ENCODE results near the gene GNG5.
"Not testable (repeated sequence)": the region's sequence is repeated elsewhere in the genome, so short reads cannot be mapped to it uniquely, and the experiment has no call there.

Gene GNG5

GRCh38 chr1:84481317-84481716, 25.1 kb downstream of the GNG5 start:
- DNase-seq: no peak

DNA sequence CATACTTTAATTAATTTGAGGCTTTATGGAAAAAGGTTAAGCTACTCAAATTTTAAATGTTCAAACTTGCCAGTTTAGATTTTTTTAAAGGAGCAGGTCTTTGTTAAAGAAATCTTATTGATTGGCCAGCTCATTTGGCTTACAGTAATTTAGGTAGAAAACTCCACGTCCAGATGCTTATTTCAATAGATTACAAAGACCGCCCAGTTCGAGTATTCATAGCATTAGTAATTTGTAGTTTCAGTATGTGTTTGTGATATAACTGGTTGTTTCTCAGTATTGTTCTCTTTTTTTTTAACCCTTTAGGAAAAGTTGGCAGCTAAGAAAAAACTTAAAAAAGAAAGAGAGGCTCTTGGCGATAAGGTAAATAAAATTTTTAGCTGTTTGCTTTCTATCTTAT, 25.7 kb downstream of the GNG5 start:
- no peak for DNase-seq

- DNase-seq: no peak
Measured at GRCh38 chr1:84479998-84480397, 26.4 kb downstream of the GNG5 start.

DNA sequence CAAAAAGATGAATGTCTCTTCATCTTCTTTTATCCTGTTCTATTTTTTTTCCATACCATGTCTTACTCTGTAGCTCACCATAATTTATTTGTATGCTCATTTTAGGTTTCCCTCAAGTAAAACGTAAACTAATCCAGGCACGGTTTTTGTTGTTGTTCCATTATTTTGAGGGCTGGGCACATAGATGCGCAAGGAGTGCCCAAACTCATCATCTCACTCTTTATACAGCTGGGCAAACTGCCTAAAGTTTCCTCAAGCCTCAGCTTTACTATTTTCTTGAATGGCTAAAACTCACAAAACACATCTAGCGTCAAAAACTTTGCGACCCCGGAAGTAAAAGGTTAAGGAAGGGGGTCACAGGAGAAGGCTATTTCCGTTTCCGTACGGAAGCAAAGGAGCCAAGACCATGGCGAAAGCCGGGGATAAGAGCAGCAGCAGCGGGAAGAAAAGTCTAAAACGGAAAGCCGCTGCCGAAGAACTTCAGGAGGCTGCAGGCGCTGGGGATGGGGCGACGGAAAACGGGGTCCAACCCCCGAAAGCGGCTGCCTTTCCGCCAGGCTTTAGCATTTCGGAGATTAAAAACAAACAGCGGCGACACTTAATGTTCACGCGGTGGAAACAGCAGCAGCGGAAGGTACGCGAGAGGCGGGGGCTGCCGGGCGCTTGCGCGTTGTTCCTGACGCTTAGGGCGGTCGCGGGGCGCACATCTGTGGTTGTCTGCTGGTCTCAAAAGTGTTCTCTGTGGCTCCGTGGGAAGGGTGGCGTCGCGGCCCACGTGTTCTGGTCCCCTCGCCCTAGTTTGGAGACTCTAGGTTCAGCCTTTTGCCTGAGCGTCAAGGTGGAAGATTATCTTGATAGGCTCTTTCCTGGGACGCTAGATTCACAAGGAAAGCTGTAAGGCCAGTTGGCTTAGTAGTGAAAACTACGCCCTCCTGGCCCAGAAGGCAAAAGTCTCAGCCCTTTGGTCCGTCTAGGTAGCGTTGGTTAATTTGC, 27.2 kb downstream of the GNG5 start, which contains the start of gene RPF1:
RPF1 (plus strand) TSS at position 391 of the 993 bp plus-strand sequence; CDS start at position 407, 16 bp downstream.
- peak; percentile 74 to 80 for DNase-seq

GRCh38 chr1:84476225-84476624, 30.2 kb downstream of the GNG5 start:
- DNase-seq: no peak

DNA sequence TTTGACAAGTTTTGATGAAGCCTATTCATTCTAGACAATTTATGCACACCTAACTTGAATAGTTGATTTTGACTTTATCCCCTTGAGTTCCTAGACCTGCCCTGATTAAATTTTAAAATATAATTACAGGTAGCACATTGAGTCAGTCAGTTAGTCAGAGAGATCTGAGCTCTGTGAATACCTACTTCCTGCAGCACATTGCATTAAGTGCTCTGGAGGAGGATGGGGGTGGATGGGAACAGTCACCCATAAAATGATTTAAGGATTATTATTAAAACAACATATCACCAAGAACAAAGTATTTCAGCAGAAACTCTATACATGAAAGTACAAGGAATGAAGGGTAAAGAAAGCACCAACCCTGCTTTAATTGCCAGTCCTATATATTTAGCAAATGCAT, 39.1 kb downstream of the GNG5 start:
- no peak for DNase-seq

DNA sequence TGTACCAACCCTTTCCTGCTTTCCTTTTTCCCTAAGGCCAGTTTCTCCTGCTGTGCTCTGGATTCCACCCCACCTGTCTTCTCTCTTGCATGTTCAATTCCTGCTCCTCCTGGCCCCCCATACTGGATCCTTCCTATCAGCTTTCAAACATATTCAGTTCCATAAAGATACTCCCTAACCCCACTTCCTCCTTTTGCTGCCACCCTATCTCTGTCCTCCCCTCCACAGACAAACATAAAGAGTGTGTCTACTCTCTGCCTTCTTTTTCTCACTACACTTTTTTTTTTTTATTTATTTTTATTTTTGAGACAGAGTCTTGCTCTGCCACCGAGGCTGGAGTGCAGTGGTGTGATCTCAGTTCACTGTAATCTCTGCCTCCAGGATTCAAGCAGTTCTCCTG, 44.3 kb downstream of the GNG5 start:
- no peak for DNase-seq

- DNase-seq: no peak
Measured at GRCh38 chr1:84452436-84452835, 53.9 kb downstream of the GNG5 start.

GRCh38 chr1:84450910-84451309, 55.5 kb downstream of the GNG5 start:
- no peak for DNase-seq

DNA sequence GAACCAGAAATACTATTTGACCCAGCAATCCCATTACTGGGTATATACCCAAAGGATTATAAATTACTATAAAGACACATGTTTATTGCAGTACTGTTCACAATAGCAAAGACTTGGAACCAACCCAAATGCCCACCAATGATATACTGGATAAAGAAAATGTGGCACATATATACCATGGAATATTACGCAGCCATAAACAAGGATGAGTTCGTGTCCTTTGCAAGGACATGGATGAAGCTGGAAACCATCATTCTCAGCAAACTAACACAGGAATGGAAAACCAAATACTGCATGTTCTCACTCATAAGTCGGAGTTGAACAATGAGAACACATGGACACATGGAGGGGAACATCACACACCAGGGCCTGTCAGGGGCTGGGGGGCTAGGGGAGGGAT, 57.7 kb downstream of the GNG5 start:
- not testable (repeated sequence) for DNase-seq
